ENCODE measurements around the gene CLDN6. TPM values are rescaled to one million over a fixed set of nuclear protein-coding genes. Genes with fewer than 3 reads are reported as not detected.

Gene CLDN6
- total RNA-seq, 1 donor from 2014 or later = 257 TPM

DNA sequence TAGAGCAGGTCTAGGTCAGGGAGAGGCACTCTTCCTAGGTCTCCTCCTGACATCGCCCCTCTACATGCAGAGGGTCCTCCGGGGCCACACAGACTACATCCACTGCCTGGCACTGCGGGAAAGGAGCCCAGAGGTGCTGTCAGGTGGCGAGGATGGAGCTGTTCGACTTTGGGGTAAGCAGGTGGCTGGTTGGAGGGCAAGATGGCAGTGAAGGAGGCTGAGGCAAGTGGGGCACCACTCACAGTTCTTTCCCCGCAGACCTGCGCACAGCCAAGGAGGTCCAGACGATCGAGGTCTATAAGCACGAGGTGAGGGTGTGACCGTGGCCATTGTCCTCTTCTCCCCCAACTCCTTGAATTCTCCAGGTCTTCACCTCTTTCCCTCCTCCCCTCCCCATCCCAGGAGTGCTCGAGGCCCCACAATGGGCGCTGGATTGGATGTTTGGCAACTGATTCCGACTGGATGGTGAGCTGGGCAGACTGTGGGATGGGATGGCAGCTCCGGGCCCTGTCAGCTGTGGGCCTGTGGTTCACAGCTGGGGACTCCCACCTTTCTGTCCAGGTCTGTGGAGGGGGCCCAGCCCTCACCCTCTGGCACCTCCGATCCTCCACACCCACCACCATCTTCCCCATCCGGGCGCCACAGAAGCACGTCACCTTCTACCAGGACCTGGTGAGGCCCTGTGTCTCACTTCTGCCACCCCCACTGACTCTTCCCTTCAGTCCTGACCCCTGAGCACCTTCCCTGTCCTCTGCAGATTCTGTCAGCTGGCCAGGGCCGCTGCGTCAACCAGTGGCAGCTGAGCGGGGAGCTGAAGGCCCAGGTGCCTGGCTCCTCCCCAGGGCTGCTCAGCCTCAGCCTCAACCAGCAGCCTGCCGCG lies 8.9 kb upstream of the CLDN6 start:
- peak overlapping the region; percentile 8 for H3K4me3 Mint-ChIP-seq
- no peak for DNase-seq (ENCODE audit: low spot score in 2 of 2, unreplicated experiment in 2 of 2)
- H3K36me3 Mint-ChIP-seq = peaks cover 11% of the 10 kb centered on the region
- H3K4me1 Mint-ChIP-seq = peaks cover 26% of the 10 kb centered on the region
- H3K27me3 Mint-ChIP-seq (ENCODE audit: low read depth) = peaks cover 6% of the 10 kb centered on the region
- no peak overlapping the region for H3K27ac Mint-ChIP-seq
- no peaks in the 10 kb centered on the region for H3K9me3 Mint-ChIP-seq
- TF ChIP-seq, protein P1, sequence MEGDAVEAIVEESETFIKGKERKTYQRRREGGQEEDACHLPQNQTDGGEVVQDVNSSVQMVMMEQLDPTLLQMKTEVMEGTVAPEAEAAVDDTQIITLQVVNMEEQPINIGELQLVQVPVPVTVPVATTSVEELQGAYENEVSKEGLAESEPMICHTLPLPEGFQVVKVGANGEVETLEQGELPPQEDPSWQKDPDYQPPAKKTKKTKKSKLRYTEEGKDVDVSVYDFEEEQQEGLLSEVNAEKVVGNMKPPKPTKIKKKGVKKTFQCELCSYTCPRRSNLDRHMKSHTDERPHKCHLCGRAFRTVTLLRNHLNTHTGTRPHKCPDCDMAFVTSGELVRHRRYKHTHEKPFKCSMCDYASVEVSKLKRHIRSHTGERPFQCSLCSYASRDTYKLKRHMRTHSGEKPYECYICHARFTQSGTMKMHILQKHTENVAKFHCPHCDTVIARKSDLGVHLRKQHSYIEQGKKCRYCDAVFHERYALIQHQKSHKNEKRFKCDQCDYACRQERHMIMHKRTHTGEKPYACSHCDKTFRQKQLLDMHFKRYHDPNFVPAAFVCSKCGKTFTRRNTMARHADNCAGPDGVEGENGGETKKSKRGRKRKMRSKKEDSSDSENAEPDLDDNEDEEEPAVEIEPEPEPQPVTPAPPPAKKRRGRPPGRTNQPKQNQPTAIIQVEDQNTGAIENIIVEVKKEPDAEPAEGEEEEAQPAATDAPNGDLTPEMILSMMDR (IDR thresholded peaks at IDR 0.05; ENCODE audit: unreplicated experiment) = no peak

DNA sequence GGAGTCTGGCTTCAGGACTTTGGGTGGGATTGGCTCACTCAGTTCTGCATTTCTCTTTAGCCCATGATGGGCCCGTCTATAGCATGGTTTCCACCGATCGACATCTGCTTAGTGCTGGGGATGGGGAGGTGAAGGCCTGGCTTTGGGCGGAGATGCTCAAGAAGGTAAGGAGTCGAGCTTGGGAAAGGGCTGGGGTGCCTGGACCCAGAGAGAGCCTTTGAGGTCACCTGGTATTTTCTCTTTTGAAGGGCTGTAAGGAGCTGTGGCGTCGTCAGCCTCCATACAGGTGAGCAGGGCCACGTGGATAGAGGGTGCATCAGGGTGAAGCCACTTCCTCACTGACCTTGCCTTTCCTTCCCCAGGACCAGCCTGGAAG lies 8.0 kb upstream of the CLDN6 start:
- TF ChIP-seq, protein P1 (IDR thresholded peaks at IDR 0.05; ENCODE audit: unreplicated experiment) = no peak
- H3K36me3 Mint-ChIP-seq = peaks cover 11% of the 10 kb centered on the region
- H3K27ac Mint-ChIP-seq = no peak overlapping the region
- peaks cover 4% of the 10 kb centered on the region for H3K27me3 Mint-ChIP-seq (ENCODE audit: low read depth)
- H3K4me3 Mint-ChIP-seq = no peak overlapping the region
- H3K9me3 Mint-ChIP-seq = no peaks in the 10 kb centered on the region
- no peak for DNase-seq (ENCODE audit: low spot score in 2 of 2, unreplicated experiment in 2 of 2)
- peaks cover 30% of the 10 kb centered on the region for H3K4me1 Mint-ChIP-seq

DNA sequence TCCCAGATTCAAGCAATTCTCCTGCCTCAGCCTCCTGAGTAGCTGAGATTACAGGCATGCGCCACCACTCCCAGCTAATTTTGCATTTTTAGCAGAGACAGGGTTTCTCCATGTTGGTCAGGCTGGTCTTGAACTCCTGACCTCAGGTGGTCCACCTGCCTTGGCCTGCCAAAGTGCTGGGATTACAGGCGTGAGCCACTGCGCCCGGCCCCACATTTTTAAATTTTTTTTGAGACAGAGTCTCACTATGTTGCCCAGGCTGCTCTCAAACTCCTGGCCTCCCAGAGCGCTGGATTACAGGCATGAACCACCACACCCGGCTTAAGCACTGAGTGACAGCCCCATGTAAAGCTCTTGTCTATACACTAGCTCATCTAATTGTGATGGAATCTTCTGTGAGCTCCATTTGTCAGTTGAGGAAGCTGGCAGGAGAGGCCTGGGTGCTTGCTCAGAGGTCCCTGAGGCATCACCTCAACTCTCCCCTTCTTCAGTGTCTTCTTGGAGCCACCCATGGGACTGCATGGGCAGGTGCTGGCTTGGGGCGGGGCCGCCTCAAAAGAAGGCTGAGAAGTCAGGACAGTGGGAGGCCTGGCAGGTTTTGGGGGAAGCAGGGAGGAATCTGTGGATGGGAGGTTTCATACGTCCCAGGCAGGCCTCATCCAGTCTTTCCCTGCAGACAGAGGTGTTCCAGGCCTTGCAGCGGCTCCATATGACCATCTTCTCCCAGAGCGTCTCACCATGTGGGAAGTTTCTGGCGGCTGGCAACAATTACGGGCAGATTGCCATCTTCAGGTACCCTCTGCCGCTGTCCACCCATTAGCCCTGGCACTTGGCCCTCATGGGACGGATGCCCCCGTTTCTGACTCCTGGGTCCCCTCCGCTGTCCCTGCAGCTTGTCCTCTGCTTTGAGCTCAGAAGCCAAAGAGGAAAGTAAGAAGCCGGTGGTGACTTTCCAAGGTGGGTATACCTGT lies 7.3 kb upstream of the CLDN6 start:
- no peak for DNase-seq (ENCODE audit: low spot score in 2 of 2, unreplicated experiment in 2 of 2)
- TF ChIP-seq, protein P1 (IDR thresholded peaks at IDR 0.05; ENCODE audit: unreplicated experiment) = no peak
- H3K27ac Mint-ChIP-seq = no peak overlapping the region
- peak overlapping the region; percentile 84 for H3K4me3 Mint-ChIP-seq
- peaks cover 4% of the 10 kb centered on the region for H3K27me3 Mint-ChIP-seq (ENCODE audit: low read depth)
- peaks cover 30% of the 10 kb centered on the region for H3K4me1 Mint-ChIP-seq
- no peaks in the 10 kb centered on the region for H3K9me3 Mint-ChIP-seq
- H3K36me3 Mint-ChIP-seq = peaks cover 11% of the 10 kb centered on the region

DNA sequence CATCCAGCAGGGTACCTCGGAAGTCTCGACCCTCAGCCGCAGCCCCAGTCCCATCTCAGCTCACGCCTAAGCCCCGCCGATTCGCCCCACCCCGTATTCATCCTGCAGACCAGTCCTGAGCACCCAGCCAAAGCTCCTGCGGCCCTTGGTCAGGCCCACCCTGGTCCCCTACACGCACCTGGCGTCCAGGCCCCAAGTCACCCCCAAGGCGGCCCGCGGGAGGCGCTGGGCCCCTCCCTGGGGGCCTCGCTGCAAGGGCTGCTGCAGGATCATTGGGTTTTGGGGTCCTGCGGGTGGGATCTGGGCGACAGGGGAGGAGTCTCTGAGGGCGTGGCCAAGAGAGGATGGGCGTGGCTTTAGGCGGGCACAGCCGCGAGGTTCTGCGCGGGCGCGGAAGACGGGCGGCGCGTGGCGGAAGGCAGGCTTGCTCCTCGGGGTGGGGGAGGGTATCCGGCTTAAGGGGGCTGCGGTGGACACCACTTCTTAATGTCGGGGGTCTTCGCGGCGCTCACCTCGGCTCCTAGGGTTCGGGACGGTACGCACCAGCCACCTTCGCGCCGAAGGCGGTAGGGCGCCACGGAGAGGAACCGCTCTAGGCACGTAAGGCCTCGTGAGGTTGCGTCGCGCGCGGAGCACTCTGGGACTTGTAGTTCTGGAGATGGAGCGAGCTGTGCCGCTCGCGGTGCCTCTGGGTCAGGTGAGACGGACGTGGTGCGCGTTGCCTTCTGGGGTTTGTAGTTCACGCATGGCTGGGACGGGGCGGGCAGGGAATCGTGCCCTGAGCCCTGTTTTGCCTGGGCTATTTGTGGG lies 5.9 kb upstream of the CLDN6 start, which contains the start of the genes HCFC1R1 and THOC6:
HCFC1R1 (minus strand) TSS at position 274 of the 810 bp plus-strand sequence; CDS start at position 273, 1 bp downstream.
THOC6 (plus strand) TSS at position 367 of the 810 bp plus-strand sequence; CDS start at position 659, 292 bp downstream.
- Mint-ChIP-seq H3K36me3 (peaks cover 11% of the 10 kb centered on the region), H3K4me1 (peaks cover 35% of the 10 kb centered on the region), H3K27me3 (ENCODE audit: low read depth) (peaks cover 3% of the 10 kb centered on the region), H3K27ac (peak within 1 kb of the TSS; percentile 99), H3K9me3 (no peaks in the 10 kb centered on the region), H3K4me3 (peak within 1 kb of the TSS; percentile 84)
- TF ChIP-seq, protein P1 (IDR thresholded peaks at IDR 0.05; ENCODE audit: unreplicated experiment) = no peak
- DNase-seq (ENCODE audit: low spot score in 2 of 2, unreplicated experiment in 2 of 2) = peak; percentile 88 to 93

DNA sequence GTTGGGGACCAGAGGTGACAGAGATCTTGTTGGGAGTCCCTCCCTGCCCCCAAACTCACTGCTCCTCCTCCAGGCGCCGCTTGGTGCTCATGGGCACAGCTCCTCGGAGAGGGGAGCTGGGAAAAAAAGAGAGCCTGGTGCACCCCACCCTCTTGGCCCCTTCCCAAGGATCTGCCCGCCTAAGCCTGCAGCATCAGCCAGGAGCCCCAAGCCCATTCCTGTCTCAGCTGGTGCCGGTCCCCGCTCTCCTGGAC lies 5.4 kb upstream of the CLDN6 start:
- no peaks in the 10 kb centered on the region for H3K9me3 Mint-ChIP-seq
- peak overlapping the region; percentile 99 for H3K27ac Mint-ChIP-seq
- DNase-seq (ENCODE audit: low spot score in 2 of 2, unreplicated experiment in 2 of 2) = no peak
- peak overlapping the region; percentile 84 for H3K4me3 Mint-ChIP-seq
- H3K4me1 Mint-ChIP-seq = peaks cover 39% of the 10 kb centered on the region
- H3K27me3 Mint-ChIP-seq (ENCODE audit: low read depth) = peaks cover 8% of the 10 kb centered on the region
- peaks cover 11% of the 10 kb centered on the region for H3K36me3 Mint-ChIP-seq
- TF ChIP-seq, protein P1 (IDR thresholded peaks at IDR 0.05; ENCODE audit: unreplicated experiment) = no peak
